ENCODE results near the gene PHF8. TPM values are rescaled to one million over a fixed set of nuclear protein-coding genes. Genes with fewer than 3 reads are reported as not detected.

Gene PHF8
- 11.9 to 13.4 TPM (median 12.5 TPM) in 5 replicates for total RNA-seq (2022; extraction: Qiagen RNA extraction; ENCODE audit: low read depth)

DNA sequence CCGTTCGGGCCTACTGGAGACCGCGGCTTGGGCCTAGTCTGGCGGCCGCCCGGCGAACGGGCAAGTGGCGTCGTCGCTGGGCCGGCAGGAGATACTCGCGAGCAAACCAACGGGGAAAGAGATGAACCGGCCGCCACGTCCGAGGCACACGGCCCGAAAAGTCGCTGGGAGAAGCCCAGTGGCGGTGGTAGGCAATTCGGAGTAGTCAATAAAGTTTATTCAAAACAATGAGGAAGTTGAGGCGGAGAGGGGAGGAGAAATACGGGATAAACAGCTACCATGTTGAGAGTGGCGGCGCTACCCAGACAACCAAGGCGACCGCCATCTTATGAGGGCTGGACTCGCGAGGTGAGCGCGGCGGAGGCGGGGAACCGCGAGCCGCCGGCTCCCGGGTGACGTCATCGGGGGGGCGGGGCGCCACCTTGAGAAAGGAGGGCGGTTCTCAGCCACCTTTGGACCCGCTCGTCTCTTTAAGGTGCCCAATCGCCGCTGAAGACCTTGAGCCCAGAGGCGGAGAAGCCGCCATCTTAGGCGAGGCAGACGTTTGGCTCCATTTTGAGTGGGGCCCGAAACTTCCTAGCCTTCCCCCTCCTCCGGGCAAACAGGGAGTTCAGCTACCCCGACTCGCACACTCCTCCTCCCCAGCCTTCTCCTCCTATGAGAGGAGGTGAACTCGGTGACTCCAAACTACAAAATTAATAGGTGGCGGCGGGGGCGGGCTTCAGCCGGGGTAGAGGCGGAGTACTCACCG, at the start of gene PHF8:
PHF8 (minus strand) TSS at position 348 of the 751 bp plus-strand sequence. CDS start 1,745 bp downstream, outside the sequence.

Other genes starting within 250 kb of the PHF8 start
- gene FAM120C, start 138.8 kb upstream of the PHF8 start, total RNA-seq (2022; extraction: Qiagen RNA extraction; ENCODE audit: low read depth): 3.3 to 5.6 TPM (median 5.3 TPM) in 5 replicates

Measured in A549 treated with CpdA at 1 μM for 4 hours (cell line).